ENCODE data around the gene MAP2K6. TPM values are rescaled to one million over a fixed set of nuclear protein-coding genes. Genes with fewer than 3 reads are reported as not detected.

MAP2K6 gene
- total RNA-seq, 1 donor from 2014 or later: 30.5 TPM

GRCh38 chr17:69388822-69389442 lies 25.6 kb upstream of the MAP2K6 start:
- no peak overlapping the region for H3K4me3 Mint-ChIP-seq (ENCODE audit: unreplicated experiment)
- no peaks in the 10 kb centered on the region for H3K36me3 Mint-ChIP-seq (ENCODE audit: low read depth, unreplicated experiment)
- TF ChIP-seq, protein P1, sequence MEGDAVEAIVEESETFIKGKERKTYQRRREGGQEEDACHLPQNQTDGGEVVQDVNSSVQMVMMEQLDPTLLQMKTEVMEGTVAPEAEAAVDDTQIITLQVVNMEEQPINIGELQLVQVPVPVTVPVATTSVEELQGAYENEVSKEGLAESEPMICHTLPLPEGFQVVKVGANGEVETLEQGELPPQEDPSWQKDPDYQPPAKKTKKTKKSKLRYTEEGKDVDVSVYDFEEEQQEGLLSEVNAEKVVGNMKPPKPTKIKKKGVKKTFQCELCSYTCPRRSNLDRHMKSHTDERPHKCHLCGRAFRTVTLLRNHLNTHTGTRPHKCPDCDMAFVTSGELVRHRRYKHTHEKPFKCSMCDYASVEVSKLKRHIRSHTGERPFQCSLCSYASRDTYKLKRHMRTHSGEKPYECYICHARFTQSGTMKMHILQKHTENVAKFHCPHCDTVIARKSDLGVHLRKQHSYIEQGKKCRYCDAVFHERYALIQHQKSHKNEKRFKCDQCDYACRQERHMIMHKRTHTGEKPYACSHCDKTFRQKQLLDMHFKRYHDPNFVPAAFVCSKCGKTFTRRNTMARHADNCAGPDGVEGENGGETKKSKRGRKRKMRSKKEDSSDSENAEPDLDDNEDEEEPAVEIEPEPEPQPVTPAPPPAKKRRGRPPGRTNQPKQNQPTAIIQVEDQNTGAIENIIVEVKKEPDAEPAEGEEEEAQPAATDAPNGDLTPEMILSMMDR (IDR thresholded peaks at IDR 0.05; ENCODE audit: unreplicated experiment): no peak
- no peak for DNase-seq (ENCODE audit: low spot score)
- no peaks in the 10 kb centered on the region for H3K9me3 Mint-ChIP-seq (ENCODE audit: unreplicated experiment)
- H3K4me1 Mint-ChIP-seq (ENCODE audit: unreplicated experiment): no peaks in the 10 kb centered on the region
- H3K27ac Mint-ChIP-seq (ENCODE audit: unreplicated experiment): no peak overlapping the region
- H3K27me3 Mint-ChIP-seq (ENCODE audit: unreplicated experiment): no peaks in the 10 kb centered on the region

- Mint-ChIP-seq H3K9me3 (ENCODE audit: unreplicated experiment) (no peaks in the 10 kb centered on the region), H3K4me3 (ENCODE audit: unreplicated experiment) (no peak overlapping the region), H3K27ac (ENCODE audit: unreplicated experiment) (no peak overlapping the region), H3K27me3 (ENCODE audit: unreplicated experiment) (no peaks in the 10 kb centered on the region), H3K4me1 (ENCODE audit: unreplicated experiment) (no peaks in the 10 kb centered on the region), H3K36me3 (ENCODE audit: low read depth, unreplicated experiment) (no peaks in the 10 kb centered on the region)
- no peak for DNase-seq (ENCODE audit: low spot score)
- TF ChIP-seq, protein P1 (IDR thresholded peaks at IDR 0.05; ENCODE audit: unreplicated experiment): no peak
These were observed 23.5 kb upstream of the MAP2K6 start for GRCh38 chr17:69390795-69391501.

GRCh38 chr17:69401251-69401650 lies 13.2 kb upstream of the MAP2K6 start:
- Mint-ChIP-seq H3K9me3 (ENCODE audit: unreplicated experiment) (no peaks in the 10 kb centered on the region), H3K36me3 (ENCODE audit: low read depth, unreplicated experiment) (no peaks in the 10 kb centered on the region), H3K4me3 (ENCODE audit: unreplicated experiment) (no peak overlapping the region), H3K4me1 (ENCODE audit: unreplicated experiment) (no peaks in the 10 kb centered on the region), H3K27me3 (ENCODE audit: unreplicated experiment) (peaks cover 1% of the 10 kb centered on the region), H3K27ac (ENCODE audit: unreplicated experiment) (no peak overlapping the region)
- DNase-seq (ENCODE audit: low spot score): no peak
- TF ChIP-seq, protein P1 (IDR thresholded peaks at IDR 0.05; ENCODE audit: unreplicated experiment): no peak

DNA sequence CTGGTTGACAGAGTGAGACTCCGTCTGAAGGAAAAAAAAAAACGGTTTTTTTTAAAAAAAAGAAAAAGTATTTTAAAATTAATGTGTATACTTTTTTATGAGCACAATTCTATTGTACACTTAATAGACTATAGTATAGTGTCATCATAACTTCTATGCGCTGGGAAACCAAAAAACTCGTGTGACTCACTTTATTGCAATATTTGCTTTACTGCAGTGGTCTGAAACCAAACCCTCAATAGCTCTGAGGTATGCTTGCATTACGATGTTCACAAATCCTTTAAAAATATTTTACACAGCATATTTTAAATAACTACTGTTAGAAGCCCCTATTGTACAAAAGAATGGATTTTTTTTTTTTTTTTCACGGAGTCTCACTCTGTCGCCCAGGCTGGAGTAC lies 12.4 kb upstream of the MAP2K6 start:
- H3K27me3 Mint-ChIP-seq (ENCODE audit: unreplicated experiment): peaks cover 1% of the 10 kb centered on the region
- DNase-seq (ENCODE audit: low spot score): no peak
- H3K9me3 Mint-ChIP-seq (ENCODE audit: unreplicated experiment): no peaks in the 10 kb centered on the region
- no peaks in the 10 kb centered on the region for H3K36me3 Mint-ChIP-seq (ENCODE audit: low read depth, unreplicated experiment)
- TF ChIP-seq, protein P1 (IDR thresholded peaks at IDR 0.05; ENCODE audit: unreplicated experiment): no peak
- H3K27ac Mint-ChIP-seq (ENCODE audit: unreplicated experiment): no peak overlapping the region
- H3K4me1 Mint-ChIP-seq (ENCODE audit: unreplicated experiment): no peaks in the 10 kb centered on the region
- H3K4me3 Mint-ChIP-seq (ENCODE audit: unreplicated experiment): no peak overlapping the region

DNA sequence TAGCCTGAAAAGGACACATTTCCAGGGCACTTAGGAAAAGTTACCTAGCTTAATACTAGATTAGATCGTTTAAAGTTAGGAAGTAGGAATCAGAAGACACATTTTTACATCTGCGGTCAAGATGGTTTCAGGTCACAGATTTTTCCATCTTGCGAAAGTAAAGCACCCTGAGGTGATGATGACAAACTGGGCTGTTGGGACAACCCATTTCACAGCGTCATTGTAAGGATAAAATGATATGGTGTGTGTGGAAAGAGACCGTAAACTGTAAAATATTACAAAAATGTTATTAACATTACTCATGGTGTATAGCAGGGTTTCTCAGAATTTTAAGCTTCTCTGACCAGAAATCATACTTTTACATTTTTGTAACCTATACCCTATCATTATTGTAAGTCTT lies 10.1 kb upstream of the MAP2K6 start:
- Mint-ChIP-seq H3K27ac (ENCODE audit: unreplicated experiment) (no peak overlapping the region), H3K4me1 (ENCODE audit: unreplicated experiment) (no peaks in the 10 kb centered on the region), H3K27me3 (ENCODE audit: unreplicated experiment) (peaks cover 1% of the 10 kb centered on the region), H3K4me3 (ENCODE audit: unreplicated experiment) (no peak overlapping the region), H3K9me3 (ENCODE audit: unreplicated experiment) (no peaks in the 10 kb centered on the region), H3K36me3 (ENCODE audit: low read depth, unreplicated experiment) (no peaks in the 10 kb centered on the region)
- DNase-seq (ENCODE audit: low spot score): no peak
- TF ChIP-seq, protein P1 (IDR thresholded peaks at IDR 0.05; ENCODE audit: unreplicated experiment): no peak

Data from endothelial cell (in vitro differentiated cells).